NCI-H524 (cell line): ENCODE measurements around the gene HOXB2.

Source experiments
- DNase-seq, 2 experiments: peaks; one replicate each; lab custom pipeline; 2025; lab: John Stamatoyannopoulos, UW

HOXB2 gene

DNA sequence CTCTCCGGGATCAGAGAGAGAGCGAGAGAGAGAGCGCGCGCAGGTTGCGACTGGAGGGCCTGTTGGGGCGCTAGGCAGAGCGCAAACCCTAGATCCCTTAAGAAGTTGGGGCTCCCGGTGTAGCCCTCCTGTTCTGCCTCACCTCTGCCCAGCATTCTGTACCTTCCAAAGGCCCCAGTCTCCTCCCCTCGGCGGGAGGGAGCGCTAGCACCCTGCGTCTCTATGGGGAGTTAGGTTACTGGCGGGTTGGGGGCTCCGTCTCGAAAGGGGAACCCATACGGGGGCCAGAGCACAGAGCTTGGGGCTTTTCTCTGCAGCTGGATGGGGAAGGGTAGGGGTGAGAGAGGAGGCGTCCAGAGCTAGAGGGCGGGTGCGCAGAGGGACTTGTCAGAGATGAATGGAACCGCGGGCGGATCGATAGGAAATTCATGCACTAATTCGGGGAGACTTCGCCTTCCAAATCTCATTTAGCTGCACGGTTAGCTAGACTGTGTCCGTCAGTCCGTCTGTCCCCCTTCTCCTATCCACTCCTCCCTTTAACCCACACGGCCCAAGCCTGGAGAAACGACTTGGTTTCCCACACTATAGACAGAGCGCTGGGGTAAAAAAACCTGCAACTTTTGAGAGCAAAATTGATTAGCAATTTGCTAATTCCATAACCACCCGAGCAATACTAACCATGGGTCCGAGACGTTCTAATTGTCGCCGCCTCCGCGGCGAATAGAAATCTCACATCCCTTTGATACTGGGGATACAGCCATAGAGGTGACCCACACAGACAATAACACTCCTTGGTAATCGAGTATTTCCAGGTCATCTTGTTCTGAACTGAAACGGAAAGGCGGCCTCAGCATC, 33.9 kb upstream of the HOXB2 start:
- DNase-seq: no peak

DNA sequence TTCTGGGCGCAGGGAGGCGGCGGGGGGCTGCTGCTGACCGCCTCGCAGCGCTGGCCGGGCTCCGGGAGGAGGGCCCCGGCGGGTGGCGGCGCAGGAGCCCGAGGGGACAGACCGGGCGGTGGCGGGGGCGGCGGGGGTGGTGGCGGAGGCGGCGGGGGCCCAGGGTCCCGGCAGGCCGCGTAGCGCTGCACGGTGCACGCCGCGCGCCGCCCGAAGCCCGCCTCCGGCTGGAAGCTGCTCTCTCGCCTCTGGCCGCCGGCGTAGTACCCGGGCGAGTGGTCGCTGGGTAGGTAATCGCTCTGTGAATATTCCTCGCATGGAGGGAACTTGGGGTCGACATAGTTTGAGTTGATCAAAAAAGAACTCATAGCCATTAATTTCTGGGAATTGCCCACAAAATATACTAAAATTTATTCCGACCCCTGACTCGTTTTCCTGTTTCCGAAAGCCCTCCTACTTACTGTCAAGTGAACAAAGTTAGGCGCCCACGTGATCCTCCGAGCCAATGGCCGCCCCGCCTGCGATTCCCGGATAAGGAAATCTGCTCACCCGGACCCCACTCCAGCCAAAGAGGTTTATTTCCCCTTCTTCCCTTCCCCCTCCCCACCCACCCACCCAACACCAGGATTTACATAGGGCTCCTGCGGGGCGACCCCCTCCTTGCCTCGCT, 33.2 kb upstream of the HOXB2 start, which contains the start of gene HOXB4:
TSS of gene HOXB4 (minus strand) at position 405 of the 670 bp plus-strand sequence. CDS start at position 374, 31 bp downstream.
- peak in 1 of 2 experiments; percentile 51 for DNase-seq

DNA sequence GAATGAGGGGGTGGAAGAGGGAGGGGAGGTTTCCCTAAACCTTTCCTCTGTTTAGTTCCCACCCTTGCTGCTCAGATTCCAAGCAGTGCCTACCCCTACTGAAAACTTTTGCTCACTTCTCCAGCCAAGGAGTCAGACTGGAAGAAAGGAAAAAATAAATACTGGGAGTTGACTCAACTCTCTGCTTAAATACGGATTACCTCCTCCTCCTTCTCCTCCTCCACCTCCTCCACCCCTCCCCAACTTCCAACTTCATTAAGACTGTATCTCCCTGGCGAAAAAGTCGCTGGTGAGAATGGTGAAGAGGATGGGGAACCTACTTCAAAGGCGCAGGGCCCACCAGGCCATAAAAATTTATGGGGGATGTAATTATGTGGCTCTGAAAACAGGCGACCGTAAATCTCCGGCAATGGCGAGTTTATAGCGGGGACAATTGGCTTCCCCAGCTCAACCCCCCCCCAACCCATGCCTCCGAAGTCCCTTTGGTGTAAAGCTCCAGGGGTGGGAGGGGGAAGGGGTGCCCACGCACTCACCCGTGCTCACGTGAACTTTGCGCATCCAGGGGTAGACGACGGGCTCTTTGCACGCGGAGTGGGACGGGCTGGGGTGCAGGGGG, 32.5 kb upstream of the HOXB2 start:
- DNase-seq: no peak

DNA sequence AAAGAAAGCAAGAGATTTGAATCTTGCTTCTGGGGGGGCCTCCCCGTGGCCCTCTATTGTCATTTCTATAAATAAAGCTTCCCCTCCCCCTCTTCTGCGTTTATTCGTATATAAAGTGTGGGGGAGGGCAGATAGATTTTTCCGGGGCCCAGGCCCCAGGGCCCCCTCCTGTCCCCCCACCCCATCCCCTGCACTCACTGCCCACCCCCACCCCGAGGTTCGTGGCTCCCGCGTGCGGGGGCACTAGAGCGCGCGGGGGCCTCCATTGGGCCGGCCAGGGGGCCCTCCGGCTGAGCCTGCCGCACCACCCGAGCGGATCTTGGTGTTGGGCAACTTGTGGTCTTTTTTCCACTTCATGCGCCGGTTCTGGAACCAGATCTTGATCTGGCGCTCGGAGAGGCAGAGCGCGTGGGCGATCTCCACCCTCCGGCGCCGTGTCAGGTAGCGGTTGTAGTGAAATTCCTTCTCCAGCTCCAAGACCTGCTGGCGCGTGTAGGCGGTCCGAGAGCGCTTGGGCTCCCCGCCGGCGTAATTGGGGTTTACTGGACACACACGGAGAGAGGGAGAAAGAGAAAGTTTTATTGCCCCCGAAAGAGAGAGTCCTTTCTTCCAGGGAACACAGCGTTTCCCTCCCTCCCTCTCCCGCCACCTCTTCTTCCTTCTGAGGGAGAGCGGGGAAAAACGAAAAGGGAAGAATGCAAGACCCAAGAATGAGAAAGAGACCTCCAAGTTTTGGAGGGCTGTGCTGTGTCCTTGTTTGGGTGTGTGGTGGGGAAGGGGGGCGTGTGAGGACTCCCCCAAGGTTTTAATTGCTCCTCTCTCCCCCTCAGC, 31.8 kb upstream of the HOXB2 start:
- no peak for DNase-seq

DNA sequence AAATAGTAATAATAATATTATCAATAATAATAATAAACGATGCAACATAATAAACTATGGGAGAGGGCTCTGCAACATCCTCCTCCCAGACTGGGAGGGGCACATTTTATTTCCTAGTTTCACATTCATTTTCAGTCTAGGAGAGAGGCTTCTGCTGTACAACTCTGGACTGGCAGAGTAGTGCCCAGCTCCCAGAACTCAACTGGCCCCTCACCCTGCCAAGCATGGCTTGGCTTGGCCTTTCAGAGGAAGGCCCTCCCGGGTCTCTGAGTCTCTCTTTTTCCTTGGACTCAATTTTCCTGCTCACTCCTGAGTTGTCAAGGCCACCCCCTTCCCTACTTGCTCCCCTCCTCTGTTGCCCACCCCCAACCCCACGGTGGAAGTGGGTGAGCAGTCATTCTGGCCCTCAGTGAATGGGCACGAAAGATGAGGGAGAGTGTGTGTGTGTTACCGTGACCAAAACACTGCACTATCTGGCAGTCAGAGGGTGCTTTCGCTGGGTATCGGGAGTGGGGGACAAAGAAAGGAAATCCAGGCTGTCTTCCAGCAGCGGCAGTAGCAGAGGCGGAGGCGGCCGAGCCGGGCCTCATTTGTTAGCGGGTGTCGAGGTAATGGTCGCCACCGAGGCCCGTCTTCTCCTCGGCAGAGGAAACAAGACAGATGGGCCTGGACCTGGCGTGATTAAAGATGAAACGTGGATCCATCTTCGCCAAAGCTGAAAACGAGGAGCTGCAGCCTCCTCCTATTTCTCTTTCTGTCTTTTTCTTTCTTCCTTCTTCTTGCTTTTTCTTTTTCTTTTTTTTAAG, 31.0 kb upstream of the HOXB2 start:
- no peak for DNase-seq

DNA sequence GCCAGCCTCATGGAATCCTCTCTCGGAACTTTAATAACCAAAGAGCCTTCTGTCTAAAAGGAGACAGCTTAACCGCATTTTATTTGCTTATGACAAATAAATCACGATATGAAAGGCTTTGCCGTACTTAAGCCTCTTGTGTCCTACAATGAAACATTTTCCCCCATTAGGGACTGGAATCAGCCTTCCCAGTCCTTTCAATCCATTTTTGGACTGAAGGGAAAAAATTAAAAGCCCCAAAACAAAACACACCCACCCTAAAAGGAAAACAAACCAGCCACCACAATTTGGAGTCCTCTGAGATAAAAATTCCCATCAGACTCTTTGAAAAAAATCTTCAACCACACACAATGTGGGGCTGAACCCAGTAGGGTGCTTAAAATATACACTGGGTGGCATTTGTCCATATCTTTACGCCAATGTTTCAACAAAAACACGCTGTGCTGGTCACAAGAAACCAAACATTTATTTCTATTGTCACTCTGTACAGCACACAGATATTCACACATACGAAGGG, 30.2 kb upstream of the HOXB2 start:
- no peak for DNase-seq

DNA sequence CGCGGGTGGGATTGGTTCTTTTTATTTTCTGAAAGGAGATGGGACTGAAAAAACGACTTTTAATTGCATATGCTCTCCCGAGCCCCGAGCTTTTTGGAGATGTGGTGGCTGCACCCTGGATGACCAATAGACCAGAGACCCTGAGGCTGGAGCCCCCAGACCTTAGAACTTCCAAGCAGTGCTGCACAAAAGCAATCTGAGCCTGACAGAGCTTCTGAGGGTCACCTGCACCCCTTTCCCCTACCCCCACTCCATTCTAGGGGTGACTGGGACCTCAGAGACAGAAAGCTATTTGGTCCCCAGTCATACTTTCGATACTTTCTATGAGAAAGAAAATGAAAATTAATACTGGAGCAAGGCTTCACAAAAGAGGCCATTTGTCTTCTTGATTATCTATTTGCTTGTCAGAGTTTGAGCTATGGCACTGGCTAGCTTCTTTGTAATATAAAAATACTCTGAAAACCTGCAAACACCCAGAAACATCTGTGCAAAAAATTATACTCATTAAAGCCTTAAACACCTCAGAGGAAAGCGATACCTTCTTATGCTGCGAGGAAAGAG, 29.7 kb upstream of the HOXB2 start:
- DNase-seq: no peak

DNA sequence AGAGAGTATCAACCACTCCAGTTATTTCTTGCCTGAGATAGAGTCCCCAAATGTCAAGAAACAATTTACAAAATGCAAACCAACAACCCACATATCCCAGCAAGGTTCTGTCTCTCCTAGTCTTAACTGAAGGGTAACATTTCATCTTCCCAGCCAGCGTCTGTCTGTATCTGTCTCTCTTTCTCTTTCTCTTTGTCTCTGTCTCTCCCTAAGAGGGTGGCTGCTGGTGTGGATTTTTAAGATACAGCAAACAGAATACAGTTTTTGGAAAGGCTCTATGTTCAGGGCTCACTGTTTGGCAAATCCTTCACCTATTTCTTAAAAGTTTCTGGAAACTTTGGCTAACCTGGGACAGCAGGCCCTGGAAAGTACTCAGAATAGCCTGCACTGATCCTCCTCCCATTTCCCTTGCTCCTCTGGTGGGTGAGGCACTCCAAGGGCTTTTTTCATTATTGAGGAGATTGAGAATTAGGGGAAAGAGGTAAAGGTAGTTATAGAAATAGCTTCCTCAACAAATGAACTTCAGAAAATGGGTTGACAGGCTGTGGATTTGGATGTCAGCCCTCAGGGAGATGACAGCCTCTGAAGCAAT, 27.0 kb upstream of the HOXB2 start:
- DNase-seq: no peak

DNA sequence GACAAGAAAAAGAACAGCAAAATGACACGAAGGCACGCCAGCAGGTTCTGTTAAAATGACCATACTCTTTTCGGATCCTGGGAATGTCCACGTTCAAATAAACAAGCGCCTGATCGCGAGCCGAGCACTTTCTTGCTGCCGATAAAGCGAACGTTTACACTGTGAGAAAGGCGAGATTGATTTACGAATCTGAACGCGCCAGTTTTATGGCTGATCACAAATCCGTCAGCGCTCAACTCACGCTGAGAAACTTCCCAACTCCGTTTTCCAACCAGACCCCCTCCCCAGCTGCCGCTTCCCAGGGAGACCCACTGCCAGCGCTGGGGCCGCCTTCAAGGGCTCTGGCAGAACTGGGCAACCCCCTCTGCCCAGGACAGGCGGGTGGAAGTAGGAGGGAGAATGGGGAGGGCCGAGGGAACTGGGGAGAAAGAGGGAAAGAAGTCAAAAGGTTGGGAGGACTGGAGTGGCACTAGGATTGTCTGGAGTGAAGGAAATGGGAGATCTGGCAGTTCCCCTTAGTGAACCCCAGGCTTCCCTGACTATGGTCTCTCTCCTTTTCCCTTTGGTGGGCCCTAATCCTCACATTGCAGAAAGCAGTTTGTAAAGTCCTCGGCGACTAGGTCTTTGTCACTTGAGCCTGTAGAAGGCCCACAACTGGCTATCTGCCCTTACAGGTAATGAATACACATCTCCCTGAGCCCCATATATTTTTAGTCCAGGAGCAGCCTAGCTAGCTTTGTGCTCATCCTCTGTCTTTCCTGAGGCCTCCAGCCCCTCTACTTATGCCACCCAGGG, 26.3 kb upstream of the HOXB2 start:
- DNase-seq: no peak

DNA sequence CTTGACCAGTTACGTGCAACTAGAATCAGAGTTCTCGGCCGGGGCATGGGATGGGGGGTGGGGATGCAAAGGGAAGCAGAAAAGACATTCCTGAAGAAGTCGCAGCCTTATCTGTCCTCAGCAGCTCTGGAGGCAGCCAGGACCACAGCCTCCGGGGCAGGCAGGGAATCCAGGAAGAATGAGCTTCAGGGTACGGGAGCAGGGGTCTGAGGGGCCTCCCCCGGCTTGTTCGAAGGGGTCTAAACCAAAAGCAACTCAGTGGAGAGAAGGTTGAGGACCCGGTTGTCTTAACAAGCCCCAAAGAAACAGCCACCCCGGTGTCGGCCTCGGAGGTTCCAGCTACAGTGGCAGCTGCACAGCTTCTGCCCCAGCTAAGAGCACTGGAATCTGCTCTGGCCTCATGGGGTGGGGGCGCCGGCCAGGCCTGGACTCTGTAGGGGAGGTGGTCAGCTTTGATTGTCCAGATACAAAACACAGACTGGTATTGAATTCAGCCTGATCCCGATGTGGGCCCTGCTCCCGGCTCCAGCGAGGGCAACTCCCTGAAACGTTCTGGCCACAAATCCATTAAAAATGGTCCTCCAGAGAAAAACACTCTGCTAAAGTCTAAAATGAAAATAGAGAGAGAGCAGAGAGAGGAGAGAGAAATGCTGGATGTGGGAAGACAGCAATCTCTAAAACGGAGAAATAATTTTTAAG, 25.6 kb upstream of the HOXB2 start:
- no peak for DNase-seq

DNA sequence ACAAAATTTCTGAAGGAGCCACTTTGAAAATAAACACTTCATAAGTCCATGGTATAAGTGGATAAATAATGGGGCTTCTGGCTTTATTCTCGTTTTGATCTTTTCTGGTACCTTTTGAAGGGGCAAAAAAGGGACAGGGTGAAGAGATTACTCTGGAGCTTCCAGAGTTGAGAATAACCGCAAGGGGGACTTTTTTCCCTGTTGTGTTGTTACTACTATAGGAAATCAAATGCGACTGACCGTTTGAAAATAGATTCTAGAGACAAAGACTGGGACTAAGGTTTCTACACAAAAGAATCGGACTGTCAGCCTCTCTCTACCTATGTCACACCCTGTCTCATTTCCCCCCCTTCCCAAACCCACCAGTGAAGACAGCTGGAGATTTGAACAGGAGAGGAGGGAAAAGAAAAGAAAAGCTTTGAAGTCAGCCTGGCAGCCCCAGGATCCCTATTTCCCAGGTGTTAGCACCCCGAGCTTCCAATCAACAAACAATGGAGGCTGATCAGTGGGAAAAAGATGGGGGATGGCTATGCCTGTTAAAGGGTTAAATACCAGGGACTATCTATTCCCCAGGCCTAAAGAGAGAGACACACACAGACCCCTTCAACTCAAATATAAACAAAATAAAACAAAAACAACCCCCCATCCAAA, 24.9 kb upstream of the HOXB2 start:
- peak in 1 of 2 experiments; percentile 17 for DNase-seq

DNA sequence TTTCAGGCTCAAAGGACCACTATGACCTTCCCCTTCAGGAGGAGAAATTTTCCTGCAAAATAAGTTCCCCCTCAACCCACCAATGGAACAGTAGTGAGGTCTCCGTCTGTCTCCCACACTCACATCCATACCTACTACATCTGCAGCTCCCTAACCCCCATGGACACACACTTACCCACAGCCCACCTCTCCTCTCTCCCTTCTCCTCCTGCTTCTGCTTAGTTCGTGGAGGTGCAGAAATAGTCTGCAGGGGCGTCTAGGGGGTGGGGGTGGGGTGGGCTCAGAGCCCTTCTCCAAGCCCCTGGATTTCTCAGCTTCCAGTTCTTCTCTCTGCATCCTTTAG, 24.3 kb upstream of the HOXB2 start:
- DNase-seq: no peak

DNA sequence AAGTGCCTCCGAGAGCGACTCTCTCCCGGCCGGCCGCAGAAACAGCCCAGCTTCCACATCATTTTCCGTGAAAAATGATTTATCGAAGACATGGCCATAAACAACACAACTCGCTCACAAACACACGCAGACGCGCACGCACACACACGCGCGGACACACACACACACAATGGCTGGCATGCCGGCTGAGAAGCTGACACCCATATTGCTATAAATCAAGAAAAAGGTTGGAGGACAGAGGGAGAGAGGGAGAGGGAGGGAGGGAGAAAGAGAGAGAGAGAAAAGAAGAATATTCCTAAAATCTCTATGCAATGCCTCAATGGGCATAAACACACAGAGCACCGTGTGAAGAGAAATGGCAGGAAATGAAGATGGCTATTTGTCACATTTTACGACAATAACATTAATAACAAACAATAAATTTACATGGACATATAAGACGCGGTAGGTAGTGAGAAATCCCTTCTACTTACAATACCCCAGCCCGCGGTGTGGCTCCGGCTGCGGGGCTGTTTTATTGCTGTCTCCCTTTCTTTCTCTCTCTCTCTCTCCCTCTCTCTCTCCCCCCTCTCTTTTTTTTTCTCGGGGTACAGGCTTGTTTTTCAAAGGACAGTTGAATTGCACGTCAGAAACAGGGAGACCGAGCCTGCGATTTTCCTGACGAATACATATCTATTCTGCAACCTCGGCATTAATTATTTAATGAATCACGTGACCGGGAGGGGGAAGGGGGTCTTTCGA, 23.8 kb upstream of the HOXB2 start:
- DNase-seq: no peak

DNA sequence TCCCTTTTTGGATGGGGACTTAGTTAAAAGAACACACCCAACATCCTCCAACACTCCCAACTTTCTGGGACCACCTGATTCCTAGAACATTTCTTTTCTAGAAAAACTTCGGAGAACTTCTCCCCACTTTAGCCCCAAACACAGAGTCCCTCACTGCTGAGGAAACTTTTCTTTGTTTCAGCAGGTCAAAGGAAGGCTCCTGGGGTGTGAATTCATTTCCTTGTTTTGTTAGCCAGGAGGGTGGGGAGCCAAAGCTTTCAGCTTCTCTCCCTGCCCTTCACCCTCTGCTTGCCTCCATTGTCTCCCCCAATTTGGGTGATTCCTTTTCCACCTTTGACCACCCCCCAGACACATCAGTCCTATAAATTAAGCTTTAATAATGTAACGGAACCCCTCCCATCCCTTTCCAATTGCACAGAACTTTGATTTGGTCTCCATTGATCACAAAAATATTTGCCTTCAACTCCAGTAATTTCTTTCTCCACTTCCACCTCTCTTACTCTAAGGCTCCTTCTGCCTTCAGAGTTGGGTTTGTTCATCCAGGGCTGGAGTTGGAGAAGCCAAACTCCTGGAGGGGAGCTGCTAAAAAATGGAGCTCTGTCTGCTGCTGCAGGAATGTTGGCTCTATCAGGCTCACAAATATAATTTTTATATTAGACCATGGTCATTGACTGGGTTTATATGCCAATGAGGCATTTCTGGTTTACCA, 22.9 kb upstream of the HOXB2 start:
- DNase-seq: no peak

DNA sequence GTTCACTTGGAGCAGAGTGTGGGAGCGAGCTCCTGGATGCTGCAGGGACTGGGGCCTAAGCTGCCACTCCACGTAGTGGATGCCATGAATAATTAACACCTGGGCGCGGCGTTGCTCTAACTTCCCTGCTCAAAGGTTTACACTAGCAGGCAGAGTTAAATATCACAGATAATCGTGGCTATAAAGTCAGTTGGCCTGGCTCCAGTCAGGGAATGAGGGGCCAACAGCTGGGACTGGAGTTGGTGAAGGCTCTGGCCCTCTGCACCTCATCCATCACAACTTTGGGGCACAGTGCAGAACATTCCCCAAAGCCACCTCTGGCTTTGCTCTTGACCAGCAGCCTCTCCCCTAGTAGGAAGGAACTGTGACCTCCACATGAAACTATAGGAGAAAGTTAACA, 22.3 kb upstream of the HOXB2 start:
- DNase-seq: no peak

DNA sequence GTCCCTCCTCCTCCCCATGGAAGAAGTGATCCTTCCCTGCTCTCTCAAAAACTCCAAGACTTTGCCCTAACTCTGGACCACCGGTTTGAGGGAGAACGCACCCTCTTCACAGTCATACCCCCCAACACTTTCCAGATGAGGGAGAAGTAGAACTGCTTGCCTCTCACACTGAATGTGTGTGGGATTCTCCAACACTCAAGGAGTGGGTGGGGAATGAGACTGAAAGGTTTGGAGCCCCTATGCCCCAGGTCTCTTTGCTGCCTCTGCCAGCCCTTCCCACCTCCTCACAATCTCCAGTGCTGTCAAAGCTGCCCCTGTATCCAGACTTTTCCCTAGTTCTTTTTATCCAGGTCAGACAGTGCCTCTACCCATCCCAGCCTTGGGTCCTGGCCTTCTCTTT, 21.8 kb upstream of the HOXB2 start:
- DNase-seq: no peak
